Globus pallidus (tissue), 1 donor: ENCODE results near the gene NLRC5.
"Not testable (repeated sequence)": the region's sequence is repeated elsewhere in the genome, so short reads cannot be mapped to it uniquely, and the experiment has no call there.

Source experiments
- DNase-seq: peaks from one replicate; pipeline ENCODE4 v3.0.0-alpha.2; 2015; ENCODE audit warnings: low spot score

Gene NLRC5

DNA sequence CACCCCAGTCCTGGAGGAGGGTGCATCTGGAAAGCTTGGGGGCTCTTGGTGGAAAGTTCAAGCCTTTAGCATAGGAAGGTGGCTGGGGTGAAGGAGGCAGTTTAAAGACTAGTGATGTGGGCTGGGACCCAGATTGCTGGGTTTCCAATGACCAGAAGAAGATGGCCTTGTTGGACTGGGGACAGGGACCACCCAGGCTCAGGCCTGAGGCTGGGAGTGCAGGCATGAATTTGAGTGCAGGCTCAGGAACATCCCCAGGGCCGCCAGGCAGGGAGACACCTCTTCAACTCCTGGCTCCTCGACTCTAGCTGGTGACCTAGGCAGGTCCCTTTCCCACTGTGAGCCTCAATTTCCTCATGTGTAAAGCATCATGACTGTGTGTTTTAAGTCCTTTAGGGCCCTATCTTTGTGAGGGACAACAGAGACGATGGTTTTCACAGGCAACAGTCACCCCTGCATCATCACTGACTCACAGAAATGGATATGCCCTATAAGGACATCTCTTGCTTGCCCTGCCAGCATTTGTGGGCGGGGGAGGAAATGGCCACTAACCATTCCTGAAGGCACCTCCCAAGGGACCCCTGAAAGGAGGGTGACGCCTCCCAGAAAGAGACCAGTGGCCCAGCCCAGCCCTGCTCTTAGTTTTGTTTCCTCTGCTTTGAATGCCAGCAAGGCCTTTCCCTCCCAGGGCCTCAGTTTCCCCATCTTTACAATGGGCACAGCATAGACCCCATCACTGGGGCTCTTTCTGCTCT, 11.1 kb downstream of the NLRC5 start:
- no peak for DNase-seq

DNA sequence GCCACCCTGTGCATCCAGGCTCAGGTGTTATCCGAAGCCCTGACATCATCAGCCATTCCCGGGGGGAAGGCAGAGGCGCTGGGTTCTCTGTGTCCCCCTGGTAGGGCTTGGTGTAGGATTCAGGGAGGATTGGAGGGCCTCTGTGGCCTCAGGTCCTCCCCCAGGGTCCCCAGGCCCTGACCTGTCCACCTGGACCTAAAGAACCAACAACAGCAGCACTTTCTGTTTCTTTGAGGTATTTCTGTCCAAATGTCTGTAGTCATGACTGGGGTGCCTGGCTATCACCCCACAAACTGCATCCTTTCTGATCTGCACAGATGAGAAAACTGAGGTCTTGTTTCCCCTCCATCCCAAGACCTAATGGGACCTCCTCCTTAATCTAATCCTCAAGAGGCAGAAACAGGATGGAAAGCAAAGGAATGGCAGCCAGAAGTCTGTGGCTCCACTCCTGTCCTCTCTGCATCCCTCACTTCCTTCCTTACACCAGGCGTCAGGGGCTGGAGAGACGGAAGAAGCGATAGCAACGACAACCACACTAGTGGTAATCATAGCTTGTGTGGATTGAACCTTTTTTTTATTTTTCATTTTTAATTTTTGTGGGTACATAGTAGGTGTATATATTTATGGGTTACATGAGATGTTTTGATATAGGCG, 11.8 kb downstream of the NLRC5 start:
- no peak for DNase-seq

DNA sequence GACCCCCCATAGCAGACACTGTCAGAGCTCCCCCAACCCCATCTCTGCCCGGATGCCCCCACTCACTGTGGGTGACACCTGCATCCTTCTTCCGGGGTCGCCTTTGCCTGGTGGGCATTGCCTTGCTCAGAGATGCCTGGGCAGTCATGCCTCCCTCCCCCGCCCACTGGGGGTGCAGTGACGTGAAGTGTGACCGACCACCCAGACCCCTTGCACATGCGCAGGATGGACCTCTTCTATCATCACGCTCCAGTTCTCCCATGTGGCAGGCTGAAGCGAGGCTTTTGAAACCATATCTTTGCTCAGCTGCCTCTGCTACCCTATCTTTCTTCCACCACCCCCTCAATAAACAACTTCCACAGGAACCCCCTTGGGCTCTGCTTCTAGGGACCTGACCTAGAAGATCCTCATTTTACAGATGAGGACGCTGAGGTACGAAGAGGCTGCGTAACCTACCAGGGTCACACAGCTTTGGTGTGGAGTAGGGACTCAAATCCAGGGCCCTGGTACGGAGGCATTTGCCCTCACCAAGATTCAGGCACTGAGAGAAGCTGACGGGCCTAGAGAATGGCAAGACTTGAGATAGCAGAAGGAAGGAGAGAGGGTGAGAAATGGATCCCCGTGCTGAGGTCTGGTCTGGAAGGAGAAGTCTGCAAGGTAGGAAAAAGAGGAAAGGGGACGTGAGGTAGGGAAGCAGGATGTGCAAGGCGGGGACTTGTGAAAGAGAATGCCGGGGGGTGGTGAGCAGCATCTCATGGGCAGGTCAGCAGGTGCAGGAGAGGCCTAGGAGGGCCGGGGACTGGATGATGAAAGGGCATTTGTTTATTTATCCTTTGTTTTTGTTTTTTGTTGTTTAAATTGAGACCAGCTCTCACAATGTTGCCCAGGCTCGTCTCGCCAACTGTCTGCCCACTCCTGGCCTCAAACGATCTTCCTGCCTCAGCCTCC, 14.4 kb downstream of the NLRC5 start:
- DNase-seq = no peak

DNA sequence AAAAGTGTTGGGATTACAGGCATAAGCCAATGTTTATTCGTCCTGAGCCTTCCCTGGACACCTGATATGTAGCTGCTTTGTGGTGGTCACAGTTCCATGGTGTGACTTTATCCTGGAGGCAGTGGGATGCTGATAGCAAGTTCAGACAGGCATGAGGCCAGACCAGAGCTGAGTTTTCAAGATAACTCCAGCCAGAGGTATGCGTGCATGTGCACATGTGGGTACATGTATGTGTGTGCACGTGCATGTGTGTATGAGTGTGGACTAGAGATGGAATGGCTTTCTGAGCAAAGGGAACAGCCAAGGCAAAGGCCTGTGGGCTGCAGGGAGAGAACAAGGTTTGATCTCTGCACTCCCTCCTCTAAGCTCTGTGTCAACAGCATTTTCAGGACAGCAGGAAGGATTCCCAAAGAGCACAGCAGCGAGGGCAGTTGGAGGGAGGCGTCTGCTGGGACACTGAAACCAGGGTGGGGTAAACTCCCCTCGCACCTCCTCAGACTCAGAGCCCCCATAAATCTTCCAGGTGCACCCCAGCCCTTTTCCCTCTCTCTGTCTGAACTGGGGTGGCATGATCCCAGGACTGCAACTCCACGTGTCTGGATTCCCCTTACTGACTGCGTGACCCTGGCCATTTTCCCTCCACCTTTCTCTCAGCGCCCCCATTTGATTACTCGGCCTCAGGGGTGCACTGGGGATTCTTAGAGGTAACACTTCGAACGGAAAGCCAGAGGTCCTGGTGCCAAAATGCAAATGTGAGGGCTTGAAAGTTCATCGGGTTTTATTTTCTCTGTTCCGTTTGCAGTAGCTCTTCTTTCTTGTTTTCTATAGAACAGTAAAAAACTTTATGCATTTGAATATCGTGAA, 15.3 kb downstream of the NLRC5 start:
- no peak for DNase-seq

DNA sequence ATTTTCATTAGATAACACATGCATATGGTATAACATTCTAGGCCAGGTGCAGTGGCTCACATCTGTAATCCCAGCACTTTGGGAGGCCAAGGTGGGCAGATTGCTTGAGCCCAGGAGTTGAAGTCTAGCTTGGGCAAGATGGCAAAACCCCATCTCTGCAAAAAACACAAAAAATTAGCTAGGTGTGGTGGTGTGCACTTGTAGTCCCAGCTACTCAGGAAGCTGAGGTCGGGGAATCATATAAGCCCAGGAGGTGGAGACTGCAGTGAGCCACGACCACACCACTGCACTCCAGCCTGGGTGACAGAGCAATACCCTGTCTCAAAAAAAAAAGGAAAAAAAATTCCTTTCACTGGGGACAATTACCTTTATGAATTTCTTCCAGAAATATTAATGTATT, 16.2 kb downstream of the NLRC5 start:
- not testable (repeated sequence) for DNase-seq

DNA sequence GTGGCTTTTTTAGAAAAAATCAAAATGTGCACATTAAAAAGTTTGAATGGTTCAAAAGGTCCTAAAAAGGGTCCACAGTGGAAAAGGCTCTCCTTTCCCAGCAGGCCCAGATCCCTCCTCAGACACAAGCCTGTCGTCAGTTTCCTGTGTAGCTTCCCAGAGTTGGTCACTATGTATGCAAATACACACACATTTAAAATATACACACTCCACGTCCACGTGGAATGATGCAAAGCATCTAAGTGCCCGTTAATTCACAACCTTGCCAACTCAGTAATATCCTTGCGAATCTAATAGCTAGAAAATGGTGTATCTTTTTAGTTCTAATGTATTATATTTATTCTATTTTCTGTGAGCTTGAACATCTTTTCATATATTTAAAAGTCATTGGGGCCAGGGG, 17.7 kb downstream of the NLRC5 start:
- DNase-seq = no peak

DNA sequence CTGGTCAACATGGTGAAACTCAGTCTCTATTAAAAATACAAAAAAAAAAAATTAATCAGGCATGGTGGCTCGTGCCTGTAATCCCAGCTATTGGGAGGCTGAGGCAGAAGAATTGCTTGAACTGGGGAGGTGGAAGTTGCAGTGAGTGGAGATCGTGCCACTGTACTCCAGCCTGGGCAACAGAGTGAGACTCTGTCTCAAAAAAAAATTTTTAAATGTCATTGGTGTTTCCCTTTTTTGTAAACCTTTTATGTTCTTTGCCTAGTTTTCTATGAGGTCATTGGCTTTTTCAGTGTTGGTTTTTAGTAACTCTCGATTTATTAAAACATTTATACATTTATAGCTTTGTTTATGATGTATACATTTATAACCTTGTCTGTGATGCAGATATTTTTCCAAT, 18.2 kb downstream of the NLRC5 start:
- DNase-seq = no peak

DNA sequence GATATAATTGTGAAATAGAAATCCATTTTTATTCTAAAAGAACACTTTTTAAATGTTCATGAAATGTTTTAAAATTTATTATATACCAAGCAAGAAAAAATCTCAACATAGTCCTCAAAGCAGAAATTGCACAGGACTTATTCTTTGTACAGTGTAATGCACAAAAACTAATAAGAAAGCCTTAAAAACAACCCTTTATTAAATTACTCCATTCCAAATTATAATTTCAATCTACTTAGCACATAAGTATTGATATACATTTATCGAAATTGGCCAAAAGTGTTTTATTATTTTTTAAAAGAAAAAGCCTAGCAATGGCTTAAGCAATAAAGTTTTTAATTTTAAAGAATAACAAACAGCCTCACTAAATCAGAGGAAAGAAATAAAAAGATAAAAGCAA, 19.1 kb downstream of the NLRC5 start:
- no peak for DNase-seq

DNA sequence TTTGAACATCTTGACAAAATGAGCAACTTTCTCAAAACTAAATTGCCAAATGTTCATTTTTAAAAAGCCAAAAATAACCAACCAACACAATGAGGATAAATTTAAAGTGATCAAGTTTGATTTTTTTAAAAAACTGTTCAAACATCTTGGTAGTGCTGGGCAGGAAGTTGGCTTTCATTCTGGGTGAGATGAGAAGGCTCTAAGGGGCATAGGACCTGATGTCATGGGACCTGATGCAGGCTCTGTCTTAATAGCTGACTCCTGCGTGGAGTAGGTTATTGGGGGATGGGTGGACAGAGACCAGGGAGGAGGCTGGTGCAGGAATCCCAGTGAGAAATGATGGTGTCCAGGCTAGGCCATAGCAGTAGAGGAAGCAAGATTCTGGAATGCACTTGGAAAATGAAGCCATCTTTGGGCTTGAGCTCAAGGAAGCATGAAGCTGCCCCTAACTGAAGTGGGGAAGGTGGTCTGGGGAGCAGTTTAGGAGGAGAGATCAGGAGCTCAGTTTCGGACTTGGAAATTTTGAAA, 20.4 kb downstream of the NLRC5 start:
- no peak for DNase-seq

DNA sequence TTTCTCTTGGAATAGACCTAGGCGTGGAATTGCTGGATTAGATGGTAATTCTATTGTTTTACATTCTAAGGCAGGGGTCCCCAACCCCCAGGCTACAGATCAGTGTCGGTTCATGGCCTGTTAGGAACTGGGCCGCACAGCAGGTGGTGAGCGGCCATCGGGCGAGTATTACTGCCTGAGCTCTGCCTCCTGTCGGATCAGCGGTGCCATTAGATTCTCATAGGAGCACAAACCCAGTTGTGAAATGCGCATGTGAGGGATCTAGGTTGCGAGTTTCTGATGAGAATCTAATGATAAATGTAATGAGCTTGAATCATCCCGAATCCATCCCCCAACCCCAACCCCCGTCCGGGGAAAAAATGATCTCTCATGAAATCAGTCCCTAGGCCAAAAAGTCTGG, 23.0 kb downstream of the NLRC5 start:
- no peak for DNase-seq

DNA sequence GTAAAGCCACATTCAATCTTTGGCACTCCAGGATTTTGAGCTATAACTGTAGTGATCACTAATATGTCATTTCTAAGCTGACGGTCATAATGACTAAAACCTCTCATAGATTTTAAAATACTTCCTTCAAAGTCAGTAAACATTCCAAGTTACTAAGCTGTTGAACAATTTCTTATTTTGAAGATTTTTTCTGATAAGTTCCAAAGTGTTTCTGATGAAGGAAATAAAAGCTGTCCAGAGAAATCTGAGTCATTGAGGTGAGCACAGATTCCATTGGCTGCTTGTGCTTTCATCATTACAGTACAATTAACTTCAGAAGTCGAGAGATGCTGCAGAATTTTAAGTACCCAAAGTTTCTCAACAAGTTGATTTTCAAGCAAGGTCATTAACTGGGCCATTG, 23.9 kb downstream of the NLRC5 start:
- DNase-seq = no peak

DNA sequence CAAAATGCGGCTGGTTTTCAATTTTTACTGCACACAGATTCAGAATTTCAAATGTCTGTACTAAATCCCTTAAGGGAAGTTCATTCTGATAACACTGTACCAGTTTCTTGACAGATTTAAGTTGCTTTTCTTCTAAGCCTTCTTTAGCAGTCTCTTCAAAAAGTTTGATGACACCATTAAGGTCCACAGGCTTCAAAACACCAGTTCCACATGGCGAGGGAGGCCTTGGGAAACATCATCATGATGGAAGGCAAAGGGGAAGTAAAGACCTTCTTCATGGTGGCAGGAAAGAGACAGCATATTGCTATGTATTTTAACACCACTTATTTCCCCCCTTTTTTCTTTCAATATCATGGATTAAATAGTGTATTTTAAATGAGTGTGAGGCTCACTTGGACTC, 24.5 kb downstream of the NLRC5 start:
- no peak for DNase-seq

DNA sequence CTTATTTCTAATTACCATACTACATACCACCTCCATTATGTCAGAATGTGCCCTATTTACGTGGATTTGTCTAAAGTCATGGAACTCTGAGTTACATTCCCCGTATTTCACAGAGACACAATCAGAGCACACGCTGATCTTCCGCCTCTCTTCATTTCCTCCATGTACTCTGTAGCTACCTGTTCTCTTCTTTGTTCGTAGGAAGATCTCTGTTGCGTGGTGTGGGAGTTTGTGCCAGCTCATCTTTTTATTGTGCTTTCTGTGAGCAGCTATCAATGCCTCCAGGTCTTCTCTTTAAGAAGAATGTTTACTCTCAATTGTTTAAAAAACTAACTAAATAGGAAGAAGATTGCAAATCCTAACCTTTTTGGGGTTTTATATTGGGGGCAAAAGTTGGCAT, 26.9 kb downstream of the NLRC5 start:
- DNase-seq = no peak

DNA sequence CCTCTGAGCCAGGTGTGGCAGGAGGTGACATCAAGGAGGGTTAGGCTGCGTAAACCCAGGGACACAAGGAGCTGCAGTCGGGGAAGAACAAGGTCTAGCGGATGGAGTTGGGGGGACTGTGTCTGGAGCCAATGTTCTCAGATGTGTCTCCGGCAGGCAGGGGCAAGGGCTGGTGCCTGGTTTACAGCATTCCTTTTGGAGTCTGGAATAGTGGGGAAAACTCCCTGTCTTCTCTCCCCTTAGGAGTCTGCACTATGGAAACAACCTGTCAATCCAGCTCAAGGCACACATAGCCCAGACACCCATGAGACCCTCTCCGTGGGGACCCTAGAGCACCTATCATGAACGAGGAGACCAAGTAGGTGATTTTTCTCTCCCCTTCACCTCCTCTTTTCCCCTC, 27.5 kb downstream of the NLRC5 start:
- DNase-seq = no peak

DNA sequence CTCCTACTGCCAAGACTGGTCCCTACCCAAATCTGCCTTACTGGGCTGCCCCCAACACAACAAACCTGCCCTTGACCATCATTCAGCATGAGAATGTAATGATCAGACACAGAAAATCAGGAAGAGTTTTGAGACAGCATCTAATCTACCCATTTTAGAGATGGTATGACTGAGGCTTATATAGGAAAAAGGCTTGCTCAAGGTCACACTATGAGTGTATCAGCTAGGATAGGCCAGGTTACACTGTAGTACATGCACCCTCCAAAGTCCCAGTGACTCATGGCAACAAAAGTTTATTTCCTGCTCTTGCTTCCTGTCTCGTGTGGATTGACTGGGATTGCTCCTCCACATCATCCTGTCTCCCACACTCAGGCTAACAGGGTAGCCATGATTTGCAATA, 27.9 kb downstream of the NLRC5 start:
- no peak for DNase-seq

DNA sequence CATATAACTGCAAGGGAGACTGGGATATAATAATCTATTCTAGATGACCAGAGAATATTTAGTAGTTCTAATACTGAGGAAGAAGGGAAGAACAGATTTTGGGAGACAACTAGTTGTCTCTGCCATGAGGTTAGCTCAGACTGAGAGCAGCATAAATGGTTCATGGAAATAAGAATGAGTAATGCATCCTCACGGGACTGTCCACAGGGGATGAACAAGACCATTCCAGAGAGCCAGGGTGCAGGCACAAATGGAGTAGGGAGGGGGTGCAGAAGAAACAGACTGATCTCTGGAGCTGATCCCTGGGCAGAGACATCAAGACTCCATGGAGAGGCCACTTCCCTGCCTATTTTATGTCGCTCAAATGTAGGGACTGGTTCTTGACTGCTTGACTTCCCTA, 30.4 kb downstream of the NLRC5 start:
- no peak for DNase-seq

DNA sequence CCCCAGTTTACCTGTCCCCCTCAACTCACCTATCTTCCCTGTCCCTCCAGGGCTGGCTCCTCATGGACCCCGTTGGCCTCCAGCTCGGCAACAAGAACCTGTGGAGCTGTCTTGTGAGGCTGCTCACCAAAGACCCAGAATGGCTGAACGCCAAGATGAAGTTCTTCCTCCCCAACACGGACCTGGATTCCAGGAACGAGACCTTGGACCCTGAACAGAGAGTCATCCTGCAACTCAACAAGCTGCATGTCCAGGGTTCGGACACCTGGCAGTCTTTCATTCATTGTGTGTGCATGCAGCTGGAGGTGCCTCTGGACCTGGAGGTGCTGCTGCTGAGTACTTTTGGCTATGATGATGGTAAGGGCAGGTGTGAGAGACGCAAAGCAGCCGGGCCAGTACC, 31.3 kb downstream of the NLRC5 start:
- DNase-seq = no peak

DNA sequence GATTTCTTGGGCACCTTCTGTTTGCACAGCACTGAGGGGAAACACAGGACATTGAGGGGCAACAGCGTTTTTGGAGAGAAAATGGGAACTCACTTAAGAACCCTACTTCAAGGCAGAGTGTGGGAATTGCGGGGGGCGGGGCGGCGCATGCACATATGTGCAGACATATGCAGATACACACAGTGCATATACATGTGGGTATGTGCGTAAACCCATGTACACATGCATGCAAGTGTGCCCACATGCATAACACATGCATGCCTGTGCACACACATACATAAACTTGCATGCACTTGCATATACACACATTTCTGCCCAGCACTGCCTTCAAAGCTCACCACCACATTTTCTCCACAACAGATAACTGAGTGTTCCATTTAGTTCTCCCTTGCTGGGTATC, 32.4 kb downstream of the NLRC5 start:
- no peak for DNase-seq

DNA sequence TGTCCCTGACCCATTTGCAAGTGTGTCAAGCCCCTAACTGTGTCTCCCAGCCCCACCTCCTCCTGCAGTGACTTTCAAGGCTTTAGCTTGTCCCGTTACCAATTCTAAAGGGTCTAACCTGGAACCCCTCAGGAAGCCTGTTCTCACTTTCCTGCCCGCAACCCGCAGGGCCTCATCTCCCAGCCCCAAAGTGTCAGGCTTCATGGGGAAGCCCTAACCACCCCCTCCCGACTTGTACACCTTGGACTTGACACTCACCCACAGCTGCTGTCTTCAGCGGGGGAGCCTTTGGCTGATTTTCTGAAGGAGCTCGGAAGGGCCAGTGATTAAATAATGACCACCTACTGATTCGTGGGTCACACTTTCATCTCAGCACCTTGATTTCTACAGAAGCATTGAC, 33.1 kb downstream of the NLRC5 start:
- DNase-seq = no peak

DNA sequence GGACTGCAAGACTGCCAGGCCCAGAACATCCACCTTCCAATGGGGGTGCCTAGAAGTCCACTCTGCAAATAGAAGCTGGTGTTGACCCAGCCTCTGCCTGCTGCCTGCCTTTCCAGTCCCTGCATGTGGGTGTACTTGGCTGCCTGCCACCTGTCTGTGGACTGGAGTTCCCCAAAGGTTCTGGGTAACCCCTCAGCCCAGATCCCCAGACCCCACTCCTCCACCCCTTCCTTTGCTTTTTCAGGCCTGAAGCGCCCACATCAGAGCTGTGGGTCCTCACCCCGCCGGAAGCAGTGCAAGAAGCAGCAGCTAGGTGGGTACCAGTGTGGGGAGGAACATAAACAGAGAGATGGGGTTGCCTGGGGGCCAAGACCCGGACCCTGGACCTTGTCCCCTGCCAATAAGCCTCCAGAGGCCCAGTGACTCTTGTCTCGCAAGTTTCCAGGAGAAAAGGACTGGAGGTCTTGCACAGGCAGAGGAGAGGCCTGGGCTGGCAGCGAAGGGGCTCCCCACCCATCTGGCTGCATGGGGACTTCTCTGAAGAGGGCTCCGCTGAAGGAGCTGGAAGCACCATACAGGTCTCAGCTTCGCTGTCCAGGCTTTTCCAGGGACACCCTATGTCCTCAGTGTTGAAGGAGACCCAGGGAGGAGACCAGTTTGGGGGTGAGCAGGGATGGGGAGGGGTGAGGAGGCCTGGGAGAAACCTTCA, 34.3 kb downstream of the NLRC5 start:
- no peak for DNase-seq
